HS-5 (cell line): Measurements from ENCODE around the gene IRAK3.
"Not testable (repeated sequence)": the region's sequence is repeated elsewhere in the genome, so short reads cannot be mapped to it uniquely, and the experiment has no call there.

Source experiments
- DNase-seq: peaks from one replicate; pipeline ENCODE4 v3.0.0-alpha.2; 2012; ENCODE audit warnings: low read depth

IRAK3 gene

DNA sequence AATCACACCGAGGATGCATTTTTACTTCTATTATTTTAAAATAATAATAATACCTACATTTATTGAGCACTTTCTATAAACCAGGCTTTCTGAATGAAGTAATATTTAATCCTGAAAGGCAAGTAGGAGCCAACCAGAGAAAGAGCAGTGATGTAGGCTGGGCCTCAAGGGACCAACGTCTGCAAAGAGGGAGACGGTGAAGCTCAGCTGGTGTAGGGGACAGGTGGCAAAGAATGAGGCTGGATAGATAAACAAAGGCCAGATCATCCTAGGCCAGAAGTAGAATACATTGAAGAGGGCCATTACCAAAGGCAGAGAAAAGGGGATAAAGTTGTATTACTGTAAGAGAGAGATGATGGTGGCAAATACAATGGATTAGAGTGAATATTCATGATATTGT is 18.4 kb upstream of the IRAK3 start:
- no peak for DNase-seq

DNA sequence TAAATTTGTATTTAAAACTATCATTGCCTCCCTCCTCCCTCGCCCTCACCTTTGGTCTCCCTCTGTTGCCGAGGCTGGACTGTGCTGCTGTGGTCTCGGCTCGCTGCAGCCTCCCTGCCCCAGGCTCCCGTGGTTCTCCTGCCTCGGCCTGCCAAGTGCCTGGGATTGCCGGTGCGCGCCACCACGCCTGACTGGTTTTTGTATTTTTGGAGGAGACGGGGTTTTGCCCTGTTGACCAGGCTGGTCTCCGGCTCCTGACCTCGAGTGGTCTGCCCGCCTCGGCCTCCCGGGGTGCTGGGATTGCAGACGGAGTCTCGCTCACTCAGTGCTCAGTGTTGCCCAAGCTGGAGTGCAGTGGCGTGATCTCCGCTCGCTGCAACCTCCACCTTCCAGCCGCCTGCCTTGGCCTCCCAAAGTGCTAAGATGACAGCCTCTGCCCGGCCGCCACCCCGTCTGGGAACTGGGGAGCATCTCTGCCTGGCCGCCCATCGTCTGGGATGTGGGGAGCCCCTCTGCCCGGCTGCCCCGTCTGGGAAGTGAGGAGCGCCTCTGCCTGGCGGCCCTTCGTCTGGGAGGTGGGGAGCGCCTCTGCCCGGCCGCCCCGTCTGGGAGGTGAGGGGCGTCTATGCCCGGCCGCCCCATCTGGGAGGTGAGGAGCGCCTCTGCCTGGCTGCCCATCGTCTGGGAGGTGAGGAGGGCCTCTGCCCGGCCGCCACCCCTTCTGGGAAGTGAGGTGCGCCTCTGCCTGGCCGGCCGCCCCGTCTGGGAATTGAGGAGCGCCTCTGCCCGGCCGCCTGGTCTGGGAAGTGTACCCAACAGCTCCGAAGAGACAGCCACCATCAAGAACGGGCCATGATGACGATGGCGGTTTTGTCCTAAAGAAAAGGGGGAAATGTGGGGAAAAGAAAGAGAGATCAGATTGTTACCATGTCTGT is 14.4 kb upstream of the IRAK3 start:
- not testable (repeated sequence) for DNase-seq

DNA sequence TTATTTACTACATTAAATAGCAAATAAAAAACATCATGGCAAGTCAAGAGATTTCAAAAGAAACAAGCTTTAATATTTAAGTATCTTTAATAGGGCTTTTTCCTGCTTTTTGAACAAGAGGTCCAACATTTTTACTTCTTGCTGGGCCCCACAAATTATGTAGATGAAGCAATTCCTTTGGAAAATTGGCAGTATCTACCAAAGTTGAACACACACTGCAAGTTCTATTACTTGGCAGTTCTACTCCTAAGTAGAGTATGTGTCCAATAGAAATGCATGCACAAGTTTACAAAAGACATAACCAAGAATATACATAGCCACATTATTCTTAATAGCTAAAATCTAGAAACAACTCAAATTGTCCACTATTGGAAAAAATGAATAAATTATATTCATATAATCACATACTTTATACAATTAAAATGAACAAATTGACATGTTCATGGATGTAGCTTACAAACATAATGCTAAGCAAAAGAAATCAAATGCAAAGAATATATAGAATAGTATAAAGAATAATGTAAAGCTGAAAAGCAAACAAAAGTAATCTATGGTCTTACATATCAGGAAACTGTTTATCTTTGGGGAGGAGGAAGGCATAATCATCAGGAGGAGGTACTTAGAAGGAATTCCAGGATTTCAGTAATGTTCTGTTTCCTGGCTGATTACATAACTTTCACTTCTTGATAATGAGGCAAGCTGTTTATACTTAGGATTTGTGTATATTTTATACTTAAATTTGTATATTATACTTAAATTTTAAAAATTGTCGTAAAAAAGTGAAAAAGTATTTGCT is 12.7 kb upstream of the IRAK3 start:
- DNase-seq, result no peak

DNA sequence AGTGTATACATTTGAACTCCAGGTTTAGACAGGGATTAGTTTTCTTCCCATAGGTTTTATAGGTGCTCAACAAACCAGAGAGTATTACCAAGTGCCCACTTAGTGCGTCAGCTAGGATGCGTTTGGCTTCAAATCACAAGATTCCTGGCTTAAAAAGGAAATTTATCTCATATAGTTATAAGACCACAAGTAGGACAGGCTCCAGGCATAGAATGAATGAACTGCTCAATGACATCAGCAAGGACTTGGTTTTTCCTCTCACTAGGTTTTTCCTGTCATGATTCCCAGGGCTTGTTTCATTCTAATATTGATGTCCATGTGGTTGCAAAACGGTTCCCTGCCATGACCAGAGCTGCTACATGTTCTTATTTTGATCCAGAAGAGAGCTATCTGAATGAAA is 6.1 kb upstream of the IRAK3 start:
- no peak for DNase-seq

DNA sequence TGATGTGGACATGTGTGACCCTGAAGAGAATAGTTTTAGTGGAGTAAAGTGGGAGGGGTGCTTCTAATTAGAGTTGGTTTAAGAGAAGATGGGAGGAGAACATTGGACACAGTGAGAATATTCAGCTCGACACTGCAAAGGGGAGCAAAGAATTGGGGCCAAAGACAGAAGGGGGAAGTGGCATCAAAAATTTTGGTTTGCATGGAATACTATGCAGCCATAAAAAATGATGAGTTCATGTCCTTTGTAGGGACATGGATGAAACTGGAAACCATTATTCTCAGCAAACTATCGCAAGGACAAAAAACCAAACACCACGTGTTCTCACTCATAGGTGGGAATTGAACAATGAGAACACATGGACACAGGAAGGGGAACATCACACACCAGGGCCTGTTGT is 4.2 kb upstream of the IRAK3 start:
- not testable (repeated sequence) for DNase-seq

DNA sequence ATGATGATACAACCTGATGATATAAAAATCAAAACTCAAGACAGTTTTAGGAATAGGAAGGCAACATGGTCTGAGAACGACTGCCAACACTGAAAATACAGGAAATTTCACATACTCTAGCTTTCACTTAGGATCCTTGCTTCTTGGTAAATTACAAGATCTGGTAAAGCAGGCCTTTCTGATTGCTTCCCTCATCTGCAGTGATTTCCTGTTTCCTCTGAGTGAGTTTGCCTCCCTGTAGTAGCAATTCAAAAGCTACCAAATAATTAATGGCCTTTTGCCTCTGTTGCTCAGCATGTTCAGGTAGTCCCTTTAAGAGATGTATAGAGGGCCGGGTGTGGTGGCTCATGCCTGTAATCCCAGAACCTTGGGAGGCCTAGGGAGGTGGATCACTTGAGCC is 2.0 kb upstream of the IRAK3 start:
- no peak for DNase-seq

DNA sequence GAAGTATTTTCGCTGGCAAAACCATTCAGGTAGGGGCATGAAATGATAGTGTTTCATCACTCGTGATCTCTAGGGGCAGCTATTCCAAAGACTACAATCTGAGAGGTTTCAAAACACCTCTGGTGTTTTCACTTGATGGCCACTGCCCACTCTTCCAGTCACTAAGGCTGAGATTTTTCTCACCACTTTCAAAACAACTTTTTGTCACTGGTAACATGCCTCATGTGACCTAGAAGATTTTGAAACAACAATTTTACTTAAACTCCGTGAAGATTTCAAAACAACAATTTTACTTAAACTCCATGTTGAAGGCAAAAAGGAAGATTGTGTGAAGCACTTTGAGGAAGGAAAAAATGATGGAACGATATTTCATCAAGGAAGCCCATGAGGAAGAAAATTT is 1.2 kb upstream of the IRAK3 start:
- DNase-seq, result no peak

DNA sequence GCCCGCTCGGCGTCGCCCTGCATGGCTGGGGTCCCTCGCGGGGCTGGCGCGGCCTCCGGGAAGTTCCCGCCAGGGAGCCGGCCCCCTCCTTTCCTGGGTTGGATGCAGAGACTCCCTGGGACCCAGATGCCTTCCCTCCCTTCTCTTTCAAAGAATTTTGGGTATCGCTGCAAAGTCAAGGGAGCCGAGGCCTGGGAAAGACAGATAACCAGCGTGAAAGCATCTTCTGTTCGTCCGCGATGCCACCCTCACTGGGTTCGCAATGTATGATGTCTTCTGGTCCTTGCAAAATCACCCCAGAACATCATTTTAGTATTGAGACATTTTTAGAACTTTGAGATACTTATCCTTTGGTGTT is 451 bp downstream of the IRAK3 start:
- no peak for DNase-seq

DNA sequence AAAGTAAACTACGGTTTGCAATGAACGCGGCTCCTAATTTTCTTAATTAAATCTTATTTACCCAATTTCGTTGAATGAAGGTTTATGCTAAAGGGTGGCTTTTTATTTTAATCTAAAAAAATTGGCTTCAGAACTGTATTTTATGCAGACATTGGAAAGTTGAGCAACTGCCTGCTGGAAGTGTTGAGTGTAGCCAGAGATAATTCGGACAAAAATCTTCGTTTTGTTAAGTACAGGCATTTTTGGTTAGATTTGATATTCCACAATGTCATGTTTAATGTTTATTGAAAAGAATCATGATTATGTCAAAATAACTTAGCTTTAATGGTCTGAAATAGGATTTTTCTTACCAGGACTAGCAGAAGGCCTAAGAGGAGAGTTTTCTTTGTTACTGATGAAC is 875 bp downstream of the IRAK3 start:
- no peak for DNase-seq

DNA sequence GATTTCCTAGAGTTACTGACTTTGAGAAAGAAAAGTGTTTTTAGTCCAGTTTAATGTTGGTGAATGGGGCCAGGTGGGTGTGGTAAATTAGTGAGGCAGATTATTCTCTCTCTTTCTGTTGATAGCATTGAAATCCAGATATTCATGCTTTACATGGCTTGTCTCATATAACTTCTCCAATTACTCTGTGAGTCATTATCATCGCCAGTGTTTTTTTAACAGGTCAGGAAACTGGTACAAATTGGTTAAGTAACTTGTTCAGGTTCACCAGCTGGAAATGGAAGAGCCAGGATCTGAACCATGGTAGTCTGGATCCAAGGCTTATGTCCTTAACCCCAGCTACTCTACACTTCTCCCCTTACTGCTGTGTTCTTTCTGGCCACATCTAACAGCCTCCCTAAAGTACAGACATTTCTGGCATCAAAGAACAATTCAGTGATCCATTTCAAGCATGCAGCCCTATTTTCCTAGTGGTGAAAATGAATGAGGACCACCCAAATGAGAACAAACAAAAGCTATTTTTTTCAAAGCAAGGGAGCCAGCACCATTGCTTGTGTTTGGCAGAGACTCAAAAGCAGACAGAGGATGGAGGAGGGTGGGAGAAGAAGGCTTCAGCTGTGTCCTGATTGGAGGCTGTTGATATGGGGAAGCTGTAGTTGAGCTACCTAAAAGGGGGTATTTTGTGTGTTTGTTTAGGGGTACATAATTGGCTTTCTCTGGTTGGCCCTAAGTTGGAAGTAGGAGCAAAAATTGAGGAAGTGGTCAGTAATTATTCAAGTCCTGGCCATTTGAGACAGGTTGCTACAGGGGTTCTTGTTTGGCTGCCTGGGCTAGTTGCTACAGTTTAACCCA is 1.7 kb downstream of the IRAK3 start:
- DNase-seq, result no peak

DNA sequence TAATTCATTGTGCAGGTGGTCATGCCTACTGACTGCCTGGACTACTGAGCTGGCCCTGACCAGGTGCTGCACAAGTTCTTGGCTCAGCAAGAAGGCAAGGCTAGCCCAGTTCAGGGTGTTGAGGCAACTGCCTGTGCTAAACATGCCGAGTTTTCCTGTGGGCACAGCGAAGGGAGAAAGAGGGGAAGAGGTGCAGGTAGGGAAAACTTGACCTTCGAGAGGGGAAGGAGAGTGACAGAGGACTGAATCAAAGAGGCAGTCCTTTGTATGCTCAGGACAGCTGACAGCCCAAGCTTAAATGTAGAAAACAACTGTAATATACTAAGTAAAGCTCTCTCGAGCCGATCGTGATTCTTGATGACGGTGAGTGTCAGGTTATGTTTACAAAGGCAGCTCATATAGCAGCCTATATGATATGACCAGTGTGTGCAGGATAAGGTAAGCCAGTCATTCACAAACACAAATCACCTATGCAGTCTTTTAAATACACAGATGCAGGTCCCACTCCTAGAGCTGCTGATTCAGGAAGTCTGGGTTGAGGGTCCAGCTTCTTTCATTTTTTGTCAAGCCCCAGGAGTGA is 2.6 kb downstream of the IRAK3 start:
- no peak for DNase-seq

DNA sequence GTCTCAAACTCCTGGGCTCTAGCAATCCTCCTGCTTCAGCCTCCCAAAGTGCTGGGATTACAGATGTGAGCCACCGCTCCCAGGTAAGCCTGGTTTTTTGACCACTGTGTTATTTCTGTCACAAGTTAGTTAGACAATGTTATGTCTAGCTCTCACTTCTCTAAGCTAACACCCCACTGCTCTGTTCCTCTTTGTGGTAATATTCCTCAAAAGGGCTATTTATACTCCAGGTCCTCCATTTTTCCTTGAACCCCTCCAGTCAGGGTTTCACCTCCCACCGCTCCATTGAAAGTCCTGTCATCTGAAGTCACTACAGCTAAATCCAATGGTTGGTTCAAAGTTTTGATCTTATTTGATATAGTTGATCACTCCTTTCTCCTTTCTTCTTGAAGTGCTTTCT is 5.1 kb downstream of the IRAK3 start:
- no peak for DNase-seq

DNA sequence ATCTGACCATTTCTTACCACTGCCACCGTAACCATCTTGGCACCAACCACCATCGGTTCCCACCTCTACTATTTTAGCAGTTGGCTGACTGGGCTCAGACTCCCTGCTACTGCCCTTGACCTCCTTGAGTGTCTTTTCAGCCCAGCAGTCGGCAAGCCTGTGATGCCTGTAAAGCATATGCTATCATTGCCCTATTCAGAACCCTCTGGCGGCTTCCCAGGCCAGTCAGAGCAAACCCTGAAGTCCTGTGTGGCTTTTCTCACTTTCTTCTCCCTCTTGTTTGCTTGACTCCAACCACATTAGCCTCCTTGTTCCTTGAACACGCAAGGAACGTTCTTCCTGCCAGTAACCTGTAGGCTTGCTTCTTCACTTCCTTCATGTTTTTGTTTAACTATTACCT is 6.2 kb downstream of the IRAK3 start:
- DNase-seq, result no peak

DNA sequence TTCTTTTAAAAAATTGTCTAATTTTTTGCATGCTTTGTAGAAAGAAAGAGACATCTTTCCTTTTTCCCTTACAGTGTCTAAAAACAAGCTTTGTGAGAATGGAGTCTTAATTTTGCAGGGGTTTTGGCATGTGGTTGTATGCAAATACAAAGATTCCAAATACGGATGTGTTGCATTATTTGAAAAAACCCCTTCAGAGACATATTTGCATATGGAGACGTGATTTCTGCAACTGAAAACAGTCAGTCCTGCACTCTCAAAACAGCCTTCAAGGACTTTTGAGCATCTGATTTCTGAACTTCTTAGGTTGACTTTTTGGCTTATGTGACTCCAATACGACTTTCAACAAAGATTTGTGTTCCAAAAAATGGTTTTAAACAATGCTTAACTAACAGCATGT is 7.8 kb downstream of the IRAK3 start:
- no peak for DNase-seq

DNA sequence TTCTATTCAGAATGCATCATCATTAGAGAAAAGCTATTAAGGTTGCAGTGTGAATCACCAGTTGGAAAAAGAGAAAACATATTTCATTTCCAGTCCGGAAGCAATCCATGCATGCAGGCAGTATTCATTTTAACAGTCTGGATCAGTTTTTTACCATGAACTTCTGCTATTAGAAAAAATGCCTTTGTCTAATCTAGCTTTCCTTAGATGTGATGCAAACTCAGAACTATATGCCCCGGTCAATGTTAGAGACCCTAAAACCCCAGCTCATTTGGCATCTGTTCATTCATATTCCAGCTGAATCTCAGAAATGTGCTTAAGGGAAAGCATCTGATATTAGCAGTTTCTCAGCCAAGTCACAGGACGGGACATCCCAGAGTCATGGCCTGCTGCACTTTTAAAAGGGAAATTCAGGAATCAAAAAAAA is 8.5 kb downstream of the IRAK3 start:
- DNase-seq, result peak; percentile 5

DNA sequence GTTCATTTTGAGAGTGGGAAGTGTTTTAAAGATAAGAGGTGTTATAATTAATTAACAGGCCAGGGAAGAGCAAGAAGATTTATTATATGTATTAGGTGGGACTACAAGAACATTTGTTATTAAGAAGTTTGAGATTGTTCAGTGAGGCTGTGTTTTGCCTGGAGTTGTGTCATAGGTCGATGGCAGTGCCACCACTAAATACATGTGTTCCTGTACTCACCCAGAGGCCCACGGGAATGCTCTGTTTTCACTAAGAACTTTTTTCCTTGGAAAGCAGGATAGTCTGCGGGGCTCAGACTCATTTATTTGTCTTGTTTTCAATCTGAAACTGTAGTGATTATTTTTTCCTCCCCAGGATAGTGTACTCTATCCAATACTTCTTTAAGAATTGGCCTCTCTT is 10.1 kb downstream of the IRAK3 start:
- DNase-seq, result no peak

DNA sequence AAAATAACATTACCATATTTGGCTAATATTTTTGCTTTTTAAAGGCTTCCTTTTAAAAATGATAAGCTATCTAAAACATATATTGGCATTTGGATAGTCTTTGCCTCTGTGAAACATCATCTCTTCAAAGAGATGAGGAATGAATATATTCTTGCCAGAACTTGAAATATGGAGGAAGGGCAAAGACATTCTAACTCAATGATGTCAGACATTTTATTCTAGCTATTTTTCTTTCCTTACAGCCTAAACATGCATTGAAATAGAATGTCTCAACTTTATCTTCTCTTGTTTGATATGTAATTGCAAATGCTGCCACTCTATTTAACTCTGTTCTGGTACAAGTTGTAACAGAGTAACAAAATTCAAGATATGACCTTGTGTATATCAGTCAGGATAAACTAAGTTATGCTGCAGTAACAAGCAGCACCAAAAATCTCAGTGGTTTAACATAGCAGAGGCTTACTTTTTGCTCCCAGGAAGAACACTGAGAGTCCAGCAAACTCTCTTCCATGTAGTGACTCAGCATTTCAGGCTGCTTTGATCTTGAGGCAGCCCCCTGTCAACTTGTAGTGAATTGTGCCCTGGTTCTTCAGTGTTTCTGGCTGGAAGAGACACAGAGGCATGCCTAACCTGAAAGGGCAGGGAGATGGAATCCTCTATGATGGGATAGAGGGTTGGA is 11.0 kb downstream of the IRAK3 start:
- no peak for DNase-seq

DNA sequence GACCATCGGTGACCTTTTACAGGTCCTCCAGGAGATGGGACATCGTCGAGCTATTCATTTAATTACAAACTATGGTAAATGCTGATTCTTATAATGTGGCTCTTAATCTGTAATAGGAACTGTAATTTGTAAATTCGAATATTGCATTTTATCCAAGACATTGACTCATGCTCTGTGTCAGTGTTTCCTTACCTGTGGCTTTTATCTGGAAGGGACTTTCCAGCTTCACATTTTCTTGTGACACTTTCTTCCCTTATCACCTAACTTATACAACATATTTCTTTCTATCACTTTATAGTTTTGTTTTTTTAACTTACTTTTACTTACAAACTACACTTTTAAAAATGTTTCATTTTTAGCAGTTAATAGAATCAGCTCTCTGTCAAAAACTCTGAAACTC is 14.8 kb downstream of the IRAK3 start:
- DNase-seq, result no peak

DNA sequence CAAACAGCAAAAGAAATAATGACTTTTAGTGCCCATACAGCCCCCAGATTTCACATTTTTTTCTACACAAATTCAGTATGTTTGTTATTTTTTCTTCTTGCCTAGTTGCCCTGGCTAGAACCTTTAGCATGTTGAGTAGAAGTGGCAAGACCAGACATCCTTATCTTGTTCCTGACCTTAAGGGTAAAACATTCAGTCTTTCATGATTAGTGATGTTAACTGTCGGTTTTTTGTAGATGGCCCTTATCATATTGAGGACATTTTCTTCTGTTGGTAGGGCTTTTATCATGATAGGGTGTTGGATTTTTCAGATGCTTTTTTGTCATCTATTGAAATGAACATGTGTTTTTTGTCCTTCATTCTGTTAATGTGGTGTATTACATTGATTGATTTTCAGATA is 17.1 kb downstream of the IRAK3 start:
- DNase-seq, result no peak

DNA sequence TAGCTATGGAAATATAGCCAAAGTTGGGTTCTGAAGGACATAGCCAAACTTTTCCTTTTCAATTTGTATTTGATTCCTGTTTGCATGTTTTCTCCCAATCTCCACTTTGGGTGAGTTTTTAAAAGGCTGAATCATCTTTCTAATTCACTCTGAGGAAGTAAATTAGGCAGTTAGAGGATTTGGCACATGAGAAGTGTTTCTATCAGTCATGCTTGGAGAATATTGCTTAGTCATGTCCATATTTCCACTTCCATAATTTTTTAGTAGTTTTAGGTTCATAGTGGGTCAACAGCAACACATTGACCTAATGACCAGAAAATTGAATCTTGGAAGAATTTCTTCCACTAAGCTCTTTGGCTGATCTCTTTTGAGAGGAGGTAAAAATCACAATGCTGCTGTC is 21.8 kb downstream of the IRAK3 start:
- DNase-seq, result peak; percentile 8

DNA sequence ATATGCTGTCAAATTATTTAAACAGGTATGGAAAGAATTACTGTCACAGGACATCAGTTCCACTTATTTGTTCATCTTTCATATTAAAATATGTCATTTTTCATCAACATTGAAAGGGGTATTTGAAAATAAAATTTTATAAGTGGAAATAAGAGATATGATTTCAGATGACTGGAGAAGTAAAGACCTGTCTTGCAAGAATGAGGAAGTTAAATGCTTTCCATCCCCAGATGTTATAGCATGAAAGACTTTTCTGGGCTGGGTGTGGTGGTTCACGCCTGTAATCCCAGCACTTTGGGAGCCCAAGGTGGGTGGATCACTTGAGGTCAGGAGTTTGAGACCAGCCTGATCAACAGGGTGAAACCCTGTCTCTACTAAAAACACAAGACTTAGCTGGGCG is 22.6 kb downstream of the IRAK3 start:
- not testable (repeated sequence) for DNase-seq
